MCF 10A (cell line): ENCODE results near the gene HOXB5. TPM values are rescaled to one million over a fixed set of nuclear protein-coding genes. Genes with fewer than 3 reads are reported as not detected.

Source experiments
- BruUV-seq: library from RNA; stranded (reverse); fragments of 400-500 nt; replicated peaks from 2 replicates; lab custom pipeline; 2021; lab: Mats Ljungman, UMichigan
- CTCF ChIA-PET: fragments of 300-600 bp; sonication (Branson Sonifier 250); formaldehyde crosslinking; extraction: SDS; loops from one replicate; lab custom pipeline; 2021; ENCODE audit warnings: antibody characterized with exemption, inconsistent platforms; lab: Yijun Ruan, JAX
- POLR2A ChIA-PET: fragments of 300-600, 350-650 bp; sonication (Branson Sonifier 250); formaldehyde crosslinking; extraction: SDS; loops from one replicate; lab custom pipeline; 2020; ENCODE audit warnings: antibody characterized with exemption, inconsistent platforms; lab: Yijun Ruan, JAX
- DNase-seq: peaks from one replicate; pipeline ENCODE4 v3.0.0-alpha.2; 2018; ENCODE audit not compliant: unreplicated experiment
- H3K27ac Mint-ChIP-seq: one replicate; pipeline ENCODE4 v1.8.0; 2022; ENCODE audit warnings: mild to moderate bottlenecking, low read depth, mixed read lengths; ENCODE audit not compliant: unreplicated experiment
- H3K27me3 Mint-ChIP-seq: one replicate; pipeline ENCODE4 v1.8.0; 2022; ENCODE audit warnings: mixed read lengths; ENCODE audit not compliant: insufficient read depth, unreplicated experiment
- H3K36me3 Mint-ChIP-seq: one replicate; pipeline ENCODE4 v1.8.0; 2022; ENCODE audit warnings: mild to moderate bottlenecking, moderate library complexity, mixed read lengths; ENCODE audit not compliant: insufficient read depth, unreplicated experiment
- H3K4me1 Mint-ChIP-seq: one replicate; pipeline ENCODE4 v1.8.0; 2022; ENCODE audit warnings: mixed read lengths; ENCODE audit not compliant: insufficient read depth, unreplicated experiment
- H3K4me3 Mint-ChIP-seq: one replicate; pipeline ENCODE4 v1.8.0; 2022; ENCODE audit warnings: mild to moderate bottlenecking, moderate library complexity, mixed read lengths; ENCODE audit not compliant: unreplicated experiment
- H3K9me3 Mint-ChIP-seq: one replicate; pipeline ENCODE4 v1.8.0; 2022; ENCODE audit warnings: mixed read lengths; ENCODE audit not compliant: unreplicated experiment
- intact Hi-C: fragments of 100-400 bp; cut with micrococcal nuclease; formaldehyde crosslinking; loops from 2 replicates; pipeline ENCODE4 v1.14.1; 2022
- total RNA-seq: library from RNA; stranded (reverse); gene quantifications from 2 replicates; pipeline ENCODE4 v1.2.3, GENCODE V29; 2022
- TF ChIP-seq, protein P1 (sequence below): fragments of 200-600 bp; IDR thresholded peaks from one replicate; pipeline ENCODE4 v1.8.0; 2022; ENCODE audit warnings: antibody characterized with exemption, mild to moderate bottlenecking; ENCODE audit not compliant: unreplicated experiment

The HOXB5 gene
- total RNA-seq, 1 experiment from 2014 or later: not detected

- BruUV-seq: no TSS peak
- POLR2A ChIA-PET: no interaction called here
Observed at GRCh38 chr17:48589831-48590606, 3.6 kb downstream of the HOXB5 start, which contains the start of gene HOXB3. HOXB3 (minus strand) TSS chr17:48590241; CDS start chr17:48552474, 37,767 bp downstream.

GRCh38 chr17:48589060-48589830 is 4.3 kb downstream of the HOXB5 start:
- H3K4me1 Mint-ChIP-seq: peaks cover 14% of the 10 kb centered on the region
- ChIA-PET POLR2A (no interaction called here), CTCF (interaction anchor here (0.7 to 1.6 kb wide), 6 partner anchors 47 to 326 kb away, joined by 3 to 6 read pairs (median 4); no protein-coding TSS in a partner anchor)
- TF ChIP-seq, protein P1, sequence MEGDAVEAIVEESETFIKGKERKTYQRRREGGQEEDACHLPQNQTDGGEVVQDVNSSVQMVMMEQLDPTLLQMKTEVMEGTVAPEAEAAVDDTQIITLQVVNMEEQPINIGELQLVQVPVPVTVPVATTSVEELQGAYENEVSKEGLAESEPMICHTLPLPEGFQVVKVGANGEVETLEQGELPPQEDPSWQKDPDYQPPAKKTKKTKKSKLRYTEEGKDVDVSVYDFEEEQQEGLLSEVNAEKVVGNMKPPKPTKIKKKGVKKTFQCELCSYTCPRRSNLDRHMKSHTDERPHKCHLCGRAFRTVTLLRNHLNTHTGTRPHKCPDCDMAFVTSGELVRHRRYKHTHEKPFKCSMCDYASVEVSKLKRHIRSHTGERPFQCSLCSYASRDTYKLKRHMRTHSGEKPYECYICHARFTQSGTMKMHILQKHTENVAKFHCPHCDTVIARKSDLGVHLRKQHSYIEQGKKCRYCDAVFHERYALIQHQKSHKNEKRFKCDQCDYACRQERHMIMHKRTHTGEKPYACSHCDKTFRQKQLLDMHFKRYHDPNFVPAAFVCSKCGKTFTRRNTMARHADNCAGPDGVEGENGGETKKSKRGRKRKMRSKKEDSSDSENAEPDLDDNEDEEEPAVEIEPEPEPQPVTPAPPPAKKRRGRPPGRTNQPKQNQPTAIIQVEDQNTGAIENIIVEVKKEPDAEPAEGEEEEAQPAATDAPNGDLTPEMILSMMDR: no peak
- H3K27ac Mint-ChIP-seq: no peak overlapping the region
- H3K27me3 Mint-ChIP-seq: peaks cover 28% of the 10 kb centered on the region
- no peaks in the 10 kb centered on the region for H3K36me3 Mint-ChIP-seq
- H3K4me3 Mint-ChIP-seq: no peak overlapping the region
- H3K9me3 Mint-ChIP-seq: no peaks in the 10 kb centered on the region
- intact Hi-C loops: no loop called here
- DNase-seq: no peak
- BruUV-seq: no TSS peak

More at GRCh38 chr17:48589831-48590606, 3.6 kb downstream of the HOXB5 start, which contains the start of gene HOXB3:
- Mint-ChIP-seq H3K9me3 (no peaks in the 10 kb centered on the region), H3K27me3 (peaks cover 28% of the 10 kb centered on the region), H3K4me3 (no peak within 1 kb of the TSS), H3K4me1 (peaks cover 11% of the 10 kb centered on the region), H3K36me3 (no peaks in the 10 kb centered on the region), H3K27ac (no peak within 1 kb of the TSS)
- CTCF ChIA-PET: interaction anchor here (0.8 to 1.6 kb wide), 5 partner anchors 98 to 282 kb away, joined by 3 to 9 read pairs (median 5); no protein-coding TSS in a partner anchor
- intact Hi-C loops: no loop called here
- DNase-seq: no peak
- TF ChIP-seq, protein P1: no peak

DNA sequence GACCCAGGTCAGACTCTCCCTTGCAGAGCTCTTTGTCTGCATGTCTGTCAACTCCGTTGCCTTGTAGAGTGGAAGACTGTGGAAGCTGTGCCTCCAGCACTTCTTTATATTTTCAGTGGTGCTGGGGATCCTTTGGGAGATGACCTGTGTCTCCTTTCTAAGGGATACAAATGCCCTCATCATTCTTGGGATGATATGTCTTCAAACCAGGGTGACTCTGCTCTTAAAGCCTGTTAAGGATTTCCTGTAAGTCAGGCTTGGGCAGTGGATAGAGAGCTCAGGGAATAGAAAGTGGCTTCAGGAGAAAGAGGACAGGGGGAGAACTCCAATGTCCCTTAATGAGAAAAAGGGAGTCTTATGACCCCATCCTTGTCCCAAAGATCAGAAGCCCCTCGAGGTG is 5.1 kb downstream of the HOXB5 start:
- ChIA-PET POLR2A (interaction anchor here (0.9 kb wide), 1 partner anchor 312 kb away, joined by 5 read pairs; no protein-coding TSS in a partner anchor), CTCF (interaction anchor here (0.6 to 1.3 kb wide), 5 partner anchors 8 to 325 kb away, joined by 3 to 5 read pairs (median 3); no protein-coding TSS in a partner anchor)
- Mint-ChIP-seq H3K4me3 (no peak overlapping the region), H3K9me3 (no peaks in the 10 kb centered on the region), H3K4me1 (peaks cover 14% of the 10 kb centered on the region), H3K27ac (no peak overlapping the region), H3K27me3 (peaks cover 28% of the 10 kb centered on the region), H3K36me3 (no peaks in the 10 kb centered on the region)
- TF ChIP-seq, protein P1: no peak
- DNase-seq: no peak
- intact Hi-C loops: no loop called here
- no TSS peak for BruUV-seq
